HK-2 (cell line): ENCODE results near the gene SETD6.

Source experiments
- DNase-seq: peaks from one replicate; pipeline ENCODE4 v3.0.0-alpha.2; 2018; ENCODE audit not compliant: unreplicated experiment

The SETD6 gene

DNA sequence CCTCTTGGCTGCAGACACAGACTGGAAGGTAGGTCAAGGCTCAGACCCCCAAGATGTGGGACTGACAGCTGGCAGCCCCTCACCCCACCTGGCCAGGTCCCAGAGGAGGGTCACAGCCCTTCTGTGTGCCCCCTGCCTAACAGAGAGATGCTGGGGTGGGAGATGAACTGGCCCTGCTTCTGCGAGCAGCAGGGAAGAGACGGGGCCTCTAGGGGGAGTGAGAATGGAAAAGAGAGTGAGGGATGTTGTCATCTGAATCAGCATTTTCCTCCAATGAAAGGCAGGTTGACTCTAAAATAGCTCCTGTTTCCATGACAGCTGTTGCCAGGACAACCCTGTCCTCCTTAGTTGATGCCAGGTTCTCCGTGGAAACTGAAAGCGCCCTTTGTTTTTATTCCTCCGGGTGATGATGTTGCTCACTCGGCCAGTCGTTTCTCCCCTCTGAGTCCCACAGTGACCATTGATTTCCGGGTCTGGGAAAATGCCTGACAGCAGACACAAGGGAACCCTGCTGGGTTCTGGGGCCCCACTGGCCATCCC is 20.3 kb upstream of the SETD6 start:
- peak; percentile 77 for DNase-seq

- DNase-seq = no peak
Measured at GRCh38 chr16:58495521-58496331, 19.6 kb upstream of the SETD6 start.

- no peak for DNase-seq
Measured at GRCh38 chr16:58497468-58497867, 17.8 kb upstream of the SETD6 start.

DNA sequence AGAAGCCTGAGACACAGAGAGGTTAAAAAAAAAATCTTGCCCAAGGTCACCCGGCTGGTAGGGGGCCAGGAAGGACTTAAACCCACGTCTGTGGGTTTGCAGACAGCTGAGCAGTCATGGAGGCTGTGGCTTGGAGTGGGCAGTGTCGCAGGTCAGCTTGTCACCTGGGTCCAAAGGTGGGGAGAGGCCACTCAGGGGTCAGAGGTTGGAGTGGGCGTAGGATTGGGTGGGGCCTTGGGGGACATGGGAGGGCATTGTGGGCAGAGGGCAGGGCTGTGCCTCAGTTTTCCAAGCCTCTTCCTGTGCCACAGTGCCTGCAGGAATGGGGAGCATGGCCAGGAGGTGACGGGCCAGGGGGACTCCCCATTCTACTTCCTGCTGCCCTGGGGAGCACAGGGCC is 17.4 kb upstream of the SETD6 start:
- DNase-seq = no peak

DNA sequence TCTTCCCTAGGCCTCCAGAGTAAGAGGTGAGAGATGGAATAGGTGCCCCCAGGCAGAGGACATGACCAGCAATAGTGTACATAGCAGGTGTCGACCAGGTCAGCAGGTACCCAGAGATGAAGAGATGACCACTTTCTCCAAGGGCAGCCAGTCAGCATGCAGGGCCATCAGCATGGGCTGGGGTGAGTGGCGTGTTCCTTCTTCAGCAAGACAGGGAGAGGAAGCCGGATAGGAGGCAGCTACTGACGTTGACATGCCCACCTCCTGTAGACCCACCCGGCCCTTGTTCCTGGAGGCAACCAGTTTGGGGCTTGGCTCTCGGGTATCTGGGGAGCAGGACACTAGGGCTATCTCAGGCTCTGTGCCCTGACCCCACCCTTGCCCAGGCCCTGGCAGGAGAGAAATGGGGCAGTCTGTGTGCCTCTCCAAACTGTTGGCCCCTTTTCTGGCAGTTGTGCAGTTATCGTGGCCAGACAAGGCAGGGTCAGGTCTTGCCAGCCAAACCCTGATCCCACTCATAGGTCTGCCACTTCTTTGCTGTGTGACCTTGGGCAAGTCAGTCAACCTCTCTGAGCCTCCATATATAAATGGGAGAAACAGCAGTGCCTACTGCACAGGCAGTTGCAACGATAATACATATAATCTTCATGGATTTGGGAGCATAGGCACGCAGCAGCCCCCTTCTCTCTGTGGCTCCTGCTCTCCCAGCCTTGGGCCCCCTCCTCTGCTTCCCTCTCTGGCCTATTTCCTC is 16.8 kb upstream of the SETD6 start:
- no peak for DNase-seq

- no peak for DNase-seq
Measured at GRCh38 chr16:58499092-58499511, 16.2 kb upstream of the SETD6 start.

DNA sequence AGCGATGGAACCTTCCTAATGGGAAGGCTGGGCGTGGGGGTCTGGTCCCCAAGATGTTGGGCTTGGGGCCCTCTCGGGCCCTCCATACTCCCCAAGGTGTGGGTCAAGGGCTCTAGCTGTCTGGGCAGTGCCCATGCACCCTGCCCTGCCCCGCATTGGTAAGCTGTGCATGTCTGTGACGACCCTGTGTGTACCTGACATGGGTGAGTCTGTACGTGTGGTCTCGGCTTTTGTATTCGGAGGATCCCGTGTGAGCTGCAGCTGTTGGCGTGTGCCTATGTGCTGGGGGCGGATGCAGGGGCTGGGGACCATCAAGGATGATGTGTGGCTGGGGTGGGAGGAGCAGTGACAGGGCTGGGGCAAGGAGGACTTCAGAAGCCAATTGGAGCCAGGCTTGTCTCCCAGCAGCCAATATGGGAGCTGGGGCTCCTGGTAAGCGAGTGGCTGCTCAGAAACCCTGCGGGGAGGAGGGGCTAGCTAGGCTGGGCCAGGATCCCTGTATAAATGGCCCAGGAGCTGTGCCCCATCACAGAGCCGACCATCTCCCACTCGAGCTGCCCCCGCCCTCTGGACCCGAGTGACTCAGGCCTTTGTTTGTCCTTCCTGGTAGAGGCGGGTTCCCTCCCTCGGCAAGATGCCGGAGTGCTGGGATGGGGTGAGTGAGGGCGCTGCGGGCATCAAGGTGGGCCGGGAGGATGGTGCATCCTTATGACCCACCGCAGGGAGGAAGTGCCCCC is 15.5 kb upstream of the SETD6 start, which contains the start of gene NDRG4:
NDRG4 (plus strand) TSS at position 529 of the 737 bp plus-strand sequence; CDS start at position 635, 106 bp downstream.
- peak; percentile 89 for DNase-seq

DNA sequence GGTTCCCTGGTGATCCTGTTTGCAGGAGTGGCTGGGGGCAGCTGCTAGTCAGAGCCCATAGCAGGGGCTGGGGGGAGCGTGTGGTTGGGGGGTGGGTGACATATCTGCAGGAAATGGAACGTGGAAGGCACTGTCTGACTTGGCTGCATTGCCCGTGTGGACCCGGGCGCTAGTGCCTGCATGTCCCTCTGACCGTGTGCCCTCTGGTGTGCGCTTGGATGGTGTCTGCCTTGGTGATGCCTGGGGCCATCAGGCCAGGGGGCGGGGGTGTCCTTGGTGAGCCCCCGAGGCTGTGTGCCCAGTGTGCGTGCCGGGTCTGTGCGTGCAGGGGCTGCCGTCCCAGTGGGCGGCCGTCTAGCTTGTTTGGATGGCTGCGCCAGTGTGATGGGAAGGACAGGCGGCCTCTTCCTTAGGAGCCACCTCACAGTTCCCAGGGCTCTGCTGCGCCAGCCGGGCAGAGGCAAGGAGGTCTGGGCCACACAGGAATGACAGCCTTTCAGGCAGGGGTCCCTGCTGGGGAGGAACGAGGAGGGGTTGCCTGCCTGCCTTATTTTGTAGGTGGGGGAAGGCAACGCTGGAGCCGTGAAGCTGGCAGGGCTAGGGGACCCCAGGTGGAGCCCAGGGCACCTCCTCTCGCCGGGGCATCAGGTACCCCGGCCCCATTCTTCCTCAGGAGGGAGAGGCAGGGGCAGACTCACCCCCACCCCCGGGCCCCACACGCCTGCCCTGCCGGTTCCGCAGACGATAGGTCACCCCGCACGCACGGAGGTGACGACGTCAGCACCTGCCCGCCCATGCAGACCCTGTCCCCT is 14.7 kb upstream of the SETD6 start:
- no peak for DNase-seq

DNA sequence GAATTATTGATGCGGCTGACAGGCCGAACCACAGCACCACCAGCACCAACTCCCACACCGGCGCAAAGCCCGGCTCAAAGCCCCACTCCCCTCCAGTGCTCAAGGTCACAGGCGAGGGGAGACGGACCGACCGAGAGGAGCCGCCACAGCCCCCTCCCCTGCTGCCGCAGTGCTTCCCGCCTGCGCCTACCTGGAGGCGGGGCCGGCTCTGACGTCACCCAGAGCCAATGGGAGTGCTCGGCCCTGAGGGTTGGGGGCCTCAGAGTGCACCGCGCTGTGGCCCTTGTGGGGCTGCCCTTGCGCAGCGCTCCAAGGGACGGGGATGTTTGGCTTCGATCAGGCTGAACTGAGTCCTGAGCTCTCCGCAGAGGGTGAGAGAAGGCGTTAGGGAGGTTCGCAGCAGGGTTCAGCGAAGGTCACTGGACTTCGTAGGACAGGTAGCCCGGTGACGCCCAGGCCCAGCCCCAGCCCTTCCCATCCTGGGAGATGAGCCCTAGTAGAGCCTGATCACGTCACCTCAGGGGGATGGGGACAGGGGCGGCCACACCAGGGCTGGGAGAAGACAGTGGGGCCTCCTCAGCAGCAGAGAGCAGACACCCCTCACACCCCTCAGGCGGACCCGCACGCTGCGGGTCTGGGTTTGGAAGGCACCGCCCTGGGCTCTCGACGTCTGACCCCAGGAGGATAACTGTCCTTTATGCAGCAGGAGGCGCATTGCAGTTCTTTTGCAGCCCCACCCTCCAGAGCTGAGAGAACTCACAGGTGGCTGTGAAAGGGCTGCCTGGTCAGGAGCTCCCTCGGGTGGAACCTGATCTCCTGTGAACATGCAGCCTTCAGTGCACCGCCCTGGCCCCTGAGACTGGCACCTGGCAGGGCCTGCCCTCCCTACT is 13.8 kb upstream of the SETD6 start:
- DNase-seq = no peak

DNA sequence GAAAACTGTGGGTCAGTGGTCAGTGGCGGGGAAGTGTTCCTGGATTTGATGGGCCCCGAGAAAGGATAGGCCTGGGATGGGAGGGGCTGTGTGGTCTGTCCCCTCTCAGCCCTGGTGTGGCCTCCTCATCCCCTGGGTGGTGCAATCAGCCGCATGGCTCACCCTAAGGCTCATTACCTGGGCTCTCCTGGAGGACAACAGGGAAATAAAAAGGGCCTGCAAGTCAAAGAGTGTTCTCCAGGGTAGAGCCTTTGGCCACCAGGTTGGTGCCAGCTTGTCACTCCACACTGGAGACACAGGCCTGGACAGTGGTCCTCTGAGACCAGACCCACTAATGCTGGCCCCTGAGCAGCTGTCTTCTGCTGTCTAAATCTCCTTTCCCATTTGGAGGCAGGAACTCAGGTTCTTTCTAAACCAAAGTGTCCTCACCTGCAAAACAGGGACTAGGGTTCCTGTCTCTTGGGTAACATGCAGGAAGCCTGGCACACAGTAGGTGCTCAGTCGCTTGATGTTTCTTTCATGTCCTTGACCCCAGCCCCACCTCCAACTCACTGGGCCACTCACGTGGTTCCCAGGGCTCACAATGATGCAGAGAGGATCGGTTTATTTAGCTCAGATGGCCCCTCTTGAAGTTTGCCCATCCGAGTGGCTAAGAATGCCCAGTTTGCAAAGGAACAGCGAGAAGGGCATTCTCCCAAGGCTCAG is 12.9 kb upstream of the SETD6 start:
- no peak for DNase-seq

DNA sequence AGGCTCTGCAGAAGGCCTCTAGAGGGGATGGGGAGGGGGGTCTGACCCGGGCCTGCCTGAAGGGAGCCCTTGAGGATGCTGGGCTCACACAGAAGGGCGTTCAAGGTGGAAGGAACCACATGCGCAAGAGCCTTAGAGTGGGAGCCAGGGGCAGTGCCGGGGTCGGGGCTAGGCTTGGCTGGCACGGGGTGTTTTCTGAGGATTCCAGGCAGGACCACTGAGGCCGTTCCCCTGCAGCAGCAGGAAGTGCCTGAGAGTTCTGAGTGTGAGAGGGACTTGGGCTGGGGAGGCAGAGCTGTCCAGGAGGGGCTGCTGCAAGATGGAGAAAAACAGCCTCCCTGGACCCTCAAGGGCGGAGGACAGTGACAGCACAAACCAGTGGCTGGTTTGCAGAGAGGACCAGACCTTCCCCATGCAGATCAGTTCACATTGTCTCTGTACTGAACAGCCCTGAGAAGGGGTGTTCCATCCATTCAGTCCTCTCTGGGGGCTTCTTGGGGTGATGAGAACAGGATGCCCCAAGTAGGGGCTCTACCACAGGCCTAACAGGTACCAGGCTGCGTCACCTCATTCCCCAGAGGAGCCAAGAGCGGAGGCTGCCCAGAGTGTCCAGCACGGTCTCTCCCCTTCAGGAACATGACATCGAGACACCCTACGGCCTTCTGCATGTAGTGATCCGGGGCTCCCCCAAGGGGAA is 12.0 kb upstream of the SETD6 start:
- no peak for DNase-seq

GRCh38 chr16:58503863-58504688 is 11.2 kb upstream of the SETD6 start:
- DNase-seq = no peak

- no peak for DNase-seq
Measured at GRCh38 chr16:58506241-58507194, 8.8 kb upstream of the SETD6 start.

- no peak for DNase-seq
Measured at GRCh38 chr16:58507195-58507962, 7.9 kb upstream of the SETD6 start.

GRCh38 chr16:58507963-58508670 is 7.2 kb upstream of the SETD6 start:
- DNase-seq = no peak
